MCF 10A (cell line): ENCODE data around the gene GNB1. TPM values are rescaled to one million over a fixed set of nuclear protein-coding genes. Genes with fewer than 3 reads are reported as not detected.
"Not testable (repeated sequence)": the region's sequence is repeated elsewhere in the genome, so short reads cannot be mapped to it uniquely, and the experiment has no call there.

ENCODE experiments used
- BruUV-seq: library from RNA; stranded (reverse); fragments of 400-500 nt; replicated peaks from 2 replicates; lab custom pipeline; 2021; lab: Mats Ljungman, UMichigan
- CTCF ChIA-PET: fragments of 300-600 bp; sonication (Branson Sonifier 250); formaldehyde crosslinking; extraction: SDS; loops from one replicate; lab custom pipeline; 2021; ENCODE audit warnings: antibody characterized with exemption, inconsistent platforms; lab: Yijun Ruan, JAX
- POLR2A ChIA-PET: fragments of 300-600, 350-650 bp; sonication (Branson Sonifier 250); formaldehyde crosslinking; extraction: SDS; loops from one replicate; lab custom pipeline; 2020; ENCODE audit warnings: antibody characterized with exemption, inconsistent platforms; lab: Yijun Ruan, JAX
- DNase-seq: peaks from one replicate; pipeline ENCODE4 v3.0.0-alpha.2; 2018; ENCODE audit not compliant: unreplicated experiment
- H3K27ac Mint-ChIP-seq: one replicate; pipeline ENCODE4 v1.8.0; 2022; ENCODE audit warnings: mild to moderate bottlenecking, low read depth, mixed read lengths; ENCODE audit not compliant: unreplicated experiment
- H3K27me3 Mint-ChIP-seq: one replicate; pipeline ENCODE4 v1.8.0; 2022; ENCODE audit warnings: mixed read lengths; ENCODE audit not compliant: insufficient read depth, unreplicated experiment
- H3K36me3 Mint-ChIP-seq: one replicate; pipeline ENCODE4 v1.8.0; 2022; ENCODE audit warnings: mild to moderate bottlenecking, moderate library complexity, mixed read lengths; ENCODE audit not compliant: insufficient read depth, unreplicated experiment
- H3K4me1 Mint-ChIP-seq: one replicate; pipeline ENCODE4 v1.8.0; 2022; ENCODE audit warnings: mixed read lengths; ENCODE audit not compliant: insufficient read depth, unreplicated experiment
- H3K4me3 Mint-ChIP-seq: one replicate; pipeline ENCODE4 v1.8.0; 2022; ENCODE audit warnings: mild to moderate bottlenecking, moderate library complexity, mixed read lengths; ENCODE audit not compliant: unreplicated experiment
- H3K9me3 Mint-ChIP-seq: one replicate; pipeline ENCODE4 v1.8.0; 2022; ENCODE audit warnings: mixed read lengths; ENCODE audit not compliant: unreplicated experiment
- CTCF ChIP-seq: fragments of 200-600 bp; IDR thresholded peaks from one replicate; pipeline ENCODE4 v1.8.0; 2022; ENCODE audit warnings: antibody characterized with exemption, mild to moderate bottlenecking; ENCODE audit not compliant: unreplicated experiment
- intact Hi-C: fragments of 100-400 bp; cut with micrococcal nuclease; formaldehyde crosslinking; loops from 2 replicates; pipeline ENCODE4 v1.14.1; 2022
- total RNA-seq: library from RNA; stranded (reverse); gene quantifications from 2 replicates; pipeline ENCODE4 v1.2.3, GENCODE V29; 2022

Gene GNB1
- total RNA-seq, 1 experiment from 2014 or later = 430 TPM

GRCh38 chr1:1858382-1859086 lies 32.4 kb downstream of the GNB1 start:
- no peaks in the 10 kb centered on the region for H3K27me3 Mint-ChIP-seq
- H3K4me1 Mint-ChIP-seq = peaks cover 35% of the 10 kb centered on the region
- no peak overlapping the region for H3K4me3 Mint-ChIP-seq
- peaks cover 14% of the 10 kb centered on the region for H3K36me3 Mint-ChIP-seq
- no peaks in the 10 kb centered on the region for H3K9me3 Mint-ChIP-seq
- POLR2A ChIA-PET = interaction anchor here (0.8 to 1.1 kb wide), 2 partner anchors 30 to 51 kb away, joined by 4 to 5 read pairs; no protein-coding TSS in a partner anchor
- BruUV-seq = no TSS peak
- CTCF ChIA-PET = interaction anchor here (0.7 to 1.2 kb wide), 2 partner anchors 9 to 50 kb away, joined by 4 read pairs; no protein-coding TSS in a partner anchor
- intact Hi-C loops = no loop called here
- peak overlapping the region; percentile 77 for H3K27ac Mint-ChIP-seq
- peak; percentile 54 for DNase-seq
- TF ChIP-seq CTCF = no peak

GRCh38 chr1:1857096-1857703 lies 33.7 kb downstream of the GNB1 start:
- no peaks in the 10 kb centered on the region for H3K9me3 Mint-ChIP-seq
- no peaks in the 10 kb centered on the region for H3K27me3 Mint-ChIP-seq
- H3K36me3 Mint-ChIP-seq = peaks cover 21% of the 10 kb centered on the region
- DNase-seq = no peak
- ChIA-PET CTCF (no interaction called here), POLR2A (no interaction called here)
- TF ChIP-seq CTCF = no peak
- H3K4me1 Mint-ChIP-seq = peaks cover 32% of the 10 kb centered on the region
- intact Hi-C loops = no loop called here
- no TSS peak for BruUV-seq
- no peak overlapping the region for H3K27ac Mint-ChIP-seq
- H3K4me3 Mint-ChIP-seq = no peak overlapping the region

- H3K27me3 Mint-ChIP-seq, intact Hi-C loops, H3K9me3 Mint-ChIP-seq, DNase-seq, H3K27ac Mint-ChIP-seq, H3K4me3 Mint-ChIP-seq, POLR2A ChIA-PET, BruUV-seq: not testable (repeated sequence)
- CTCF ChIA-PET = interaction anchor here (0.9 to 1.9 kb wide), 2 partner anchors 27 to 50 kb away, joined by 3 to 4 read pairs; no protein-coding TSS in a partner anchor
- peaks cover 32% of the 10 kb centered on the region for H3K4me1 Mint-ChIP-seq
- H3K36me3 Mint-ChIP-seq = peaks cover 31% of the 10 kb centered on the region
Observed at GRCh38 chr1:1856161-1856560, 34.7 kb downstream of the GNB1 start.

GRCh38 chr1:1853593-1854257 lies 37.2 kb downstream of the GNB1 start:
- Mint-ChIP-seq H3K4me1 (peaks cover 19% of the 10 kb centered on the region), H3K27me3 (no peaks in the 10 kb centered on the region), H3K9me3 (no peaks in the 10 kb centered on the region), H3K4me3 (no peak overlapping the region), H3K36me3 (peaks cover 40% of the 10 kb centered on the region), H3K27ac (peak overlapping the region; percentile 76)
- no peak for TF ChIP-seq CTCF
- intact Hi-C loops = no loop called here
- ChIA-PET POLR2A (interaction anchor here (0.5 to 1.0 kb wide), 2 partner anchors 18 to 169 kb away, joined by 3 read pairs; no protein-coding TSS in a partner anchor), CTCF (interaction anchor here (0.7 to 1.3 kb wide), 7 partner anchors 8 to 90 kb away, joined by 3 to 8 read pairs (median 3); no protein-coding TSS in a partner anchor)
- DNase-seq = no peak
- no TSS peak for BruUV-seq
